Neural cell (in vitro differentiated cells): ENCODE measurements around the gene PRAME.

Experiments used
- EP300 ChIP-seq: fragments of 450-650 bp; conservative IDR thresholded peaks from 2 replicates; pipeline ENCODE4 v1.6.1; 2014; ENCODE audit warnings: antibody characterized with exemption, mild to moderate bottlenecking, moderate library complexity; ENCODE audit not compliant: poor library complexity, severe bottlenecking
- MXI1 ChIP-seq: fragments of 450-650 bp; conservative IDR thresholded peaks from 2 replicates; pipeline ENCODE4 v1.6.1; 2014; ENCODE audit warnings: antibody characterized with exemption, mild to moderate bottlenecking; ENCODE audit not compliant: poor library complexity, severe bottlenecking
- POLR2AphosphoS5 ChIP-seq: IDR thresholded peaks from 2 replicates; pipeline ENCODE4 v1.6.1; 2012
- RAD21 ChIP-seq: fragments of 450-650 bp; conservative IDR thresholded peaks from 2 replicates; pipeline ENCODE4 v1.6.1; 2014; ENCODE audit warnings: antibody characterized with exemption, mild to moderate bottlenecking, moderate library complexity
- TF ChIP-seq, protein P1 (sequence below): fragments of 450-650 bp; IDR thresholded peaks from 2 replicates; pipeline ENCODE4 v1.5.1; 2014; ENCODE audit warnings: antibody characterized with exemption, mild to moderate bottlenecking, moderate library complexity; ENCODE audit not compliant: poor library complexity, severe bottlenecking

DNA sequence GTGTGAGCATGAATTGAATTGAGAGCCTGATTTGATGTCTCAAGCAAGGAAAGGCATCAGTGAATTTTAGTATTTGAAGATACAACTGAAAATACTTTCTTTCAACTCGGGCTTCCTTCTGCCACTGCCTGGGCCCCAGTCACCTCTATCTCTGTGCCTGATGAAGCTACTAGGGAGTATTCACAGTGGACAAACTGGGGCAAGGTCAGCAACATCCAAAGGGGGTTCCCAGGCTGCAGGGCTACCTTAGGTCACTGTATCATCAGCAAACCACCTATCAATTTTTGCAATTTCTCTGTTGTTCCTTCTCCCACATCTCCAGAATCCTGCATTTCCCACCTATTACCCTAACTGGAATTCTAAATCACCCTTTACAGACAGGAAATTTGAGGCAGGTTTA, 10.2 kb downstream of the PRAME start:
- no peak for TF ChIP-seq RAD21
- no peak for TF ChIP-seq POLR2AphosphoS5
- TF ChIP-seq MXI1: no peak
- no peak for TF ChIP-seq EP300
- TF ChIP-seq, protein P1, sequence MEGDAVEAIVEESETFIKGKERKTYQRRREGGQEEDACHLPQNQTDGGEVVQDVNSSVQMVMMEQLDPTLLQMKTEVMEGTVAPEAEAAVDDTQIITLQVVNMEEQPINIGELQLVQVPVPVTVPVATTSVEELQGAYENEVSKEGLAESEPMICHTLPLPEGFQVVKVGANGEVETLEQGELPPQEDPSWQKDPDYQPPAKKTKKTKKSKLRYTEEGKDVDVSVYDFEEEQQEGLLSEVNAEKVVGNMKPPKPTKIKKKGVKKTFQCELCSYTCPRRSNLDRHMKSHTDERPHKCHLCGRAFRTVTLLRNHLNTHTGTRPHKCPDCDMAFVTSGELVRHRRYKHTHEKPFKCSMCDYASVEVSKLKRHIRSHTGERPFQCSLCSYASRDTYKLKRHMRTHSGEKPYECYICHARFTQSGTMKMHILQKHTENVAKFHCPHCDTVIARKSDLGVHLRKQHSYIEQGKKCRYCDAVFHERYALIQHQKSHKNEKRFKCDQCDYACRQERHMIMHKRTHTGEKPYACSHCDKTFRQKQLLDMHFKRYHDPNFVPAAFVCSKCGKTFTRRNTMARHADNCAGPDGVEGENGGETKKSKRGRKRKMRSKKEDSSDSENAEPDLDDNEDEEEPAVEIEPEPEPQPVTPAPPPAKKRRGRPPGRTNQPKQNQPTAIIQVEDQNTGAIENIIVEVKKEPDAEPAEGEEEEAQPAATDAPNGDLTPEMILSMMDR: no peak
